ENCODE data around the gene PTCD3. TPM values are rescaled to one million over a fixed set of nuclear protein-coding genes. Genes with fewer than 3 reads are reported as not detected.

Gene PTCD3
- total and polyA plus RNA-seq, 2 of the 4 experiments (the other 2 are of a cell fraction) = 44.0 to 48.9 TPM

GRCh38 chr2:86068648-86069047 lies 37.4 kb upstream of the PTCD3 start:
- dilution Hi-C loops (cut with HindIII; ENCODE audit: low sequenced_read_pairs, unreplicated experiment) (no loop called here), intact Hi-C loops (cut with micrococcal nuclease) (no loop called here), in situ Hi-C loops (cut with MboI; ENCODE audit: low sequenced_read_pairs) (no loop called here)
- H4K91ac ChIP-seq (ENCODE audit: insufficient read depth, low read depth, low read length) = no peak overlapping the region
- no peaks in the 10 kb centered on the region; the same call in 1 of the 2 replicates for H3K9me1 ChIP-seq (ENCODE audit: insufficient read depth, low read length)
- no peaks in the 10 kb centered on the region for H4K20me1 ChIP-seq (ENCODE audit: insufficient read depth, low read length)
- no peak overlapping the region for H3K27ac ChIP-seq (ENCODE audit: insufficient read depth, low read length)
- no CpG with 5 or more reads among the region's 5 CpGs for WGBS, 2 experiments (ENCODE audit: extremely low coverage in 2 of 2, insufficient read length in 1 of 2)
- no peak for TF ChIP-seq MAFK (IDR thresholded peaks at IDR 0.05; ENCODE audit: low read depth, low read length)
- no peak for TF ChIP-seq ELK1 (IDR thresholded peaks at IDR 0.05; ENCODE audit: borderline replicate concordance, low read depth, low read length)
- TF ChIP-seq RFX5 (IDR thresholded peaks at IDR 0.05; ENCODE audit: low read depth, low read length) = no peak
- TF ChIP-seq CHD1 (IDR thresholded peaks at IDR 0.05; ENCODE audit: low read depth, low read length) = no peak
- no peak for TF ChIP-seq RCOR1 (IDR thresholded peaks at IDR 0.05; ENCODE audit: insufficient replicate concordance, low read length)
- no peak for TF ChIP-seq NFE2L2 (IDR thresholded peaks at IDR 0.05; ENCODE audit: low read depth, low read length)
- TF ChIP-seq CEBPB (IDR thresholded peaks at IDR 0.05; ENCODE audit: low read depth, low read length) = no peak
- no peak for TF ChIP-seq CTCF (conservative IDR thresholded peaks at IDR 0.05; ENCODE audit: low read depth, low read length)
- no peak for TF ChIP-seq RAD21 (IDR thresholded peaks at IDR 0.05; ENCODE audit: low read length)
- TF ChIP-seq USF2 (IDR thresholded peaks at IDR 0.05; ENCODE audit: low read depth, low read length) = no peak
- no peak for TF ChIP-seq POLR2A (IDR thresholded peaks at IDR 0.05; ENCODE audit: low read depth, low read length)
- H2AK5ac ChIP-seq (ENCODE audit: low read depth, low read length) = no peak overlapping the region
- no peak for ATAC-seq (ENCODE audit: low read depth)
- H2BK20ac ChIP-seq (ENCODE audit: low read depth, low read length) = no peak overlapping the region
- H3K79me1 ChIP-seq (ENCODE audit: low read depth in 1 of 2, low read length in 2 of 2) = peaks cover 3 to 21% of the 10 kb centered on the region in 2 experiments; a peak in 3 of 4 replicates
- no peak overlapping the region for H2BK5ac ChIP-seq (ENCODE audit: low read depth, low read length, poor library complexity, severe bottlenecking)
- H3K9ac ChIP-seq (ENCODE audit: low read depth, low read length) = no peak overlapping the region
- no peak overlapping the region for H2AFZ ChIP-seq (replicated peaks; ENCODE audit: low read length, poor library complexity)
- no peak overlapping the region for H3K4ac ChIP-seq (ENCODE audit: low read depth, low read length)
- no peak overlapping the region for H2BK15ac ChIP-seq (ENCODE audit: low read depth, low read length)
- no peak overlapping the region for H2AK9ac ChIP-seq (replicated peaks; ENCODE audit: low read depth, low read length, poor library complexity)
- no peak for DNase-seq
- POLR2A ChIA-PET (ENCODE audit: unreplicated experiment) = no interaction called here
- peaks cover 3% of the 10 kb centered on the region; the same call in 1 of the 2 replicates for H3K4me1 ChIP-seq (ENCODE audit: control insufficient read depth, insufficient read depth, low read length)
- H3K4me2 ChIP-seq (ENCODE audit: low read depth, low read length) = no peak overlapping the region
- H3K14ac ChIP-seq (replicated peaks; ENCODE audit: low read depth, low read length) = no peak overlapping the region
- no TSS peak for BruUV-seq (replicated peaks)
- peaks cover 40% of the 10 kb centered on the region for H3K36me3 ChIP-seq (ENCODE audit: control insufficient read depth, insufficient read depth, low read length)
- no peak overlapping the region for H4K5ac ChIP-seq (ENCODE audit: low read depth, low read length)
- H3K4me3 ChIP-seq (ENCODE audit: insufficient read depth, low read depth, low read length) = no peak overlapping the region
- H3K9me3 ChIP-seq (ENCODE audit: control insufficient read depth, insufficient read depth, low read length) = no peaks in the 10 kb centered on the region
- H4K8ac ChIP-seq (ENCODE audit: low read depth in 2 of 2, low read length in 2 of 2) = no peak overlapping the region
- CTCF ChIA-PET = interaction anchor here (2.2 kb wide), 1 partner anchor 241 kb away, joined by 7 read pairs; no protein-coding TSS in a partner anchor
- no peak overlapping the region for H3K56ac ChIP-seq (ENCODE audit: extremely low read depth, insufficient read depth, low read length)
- no peaks in the 10 kb centered on the region for H3K27me3 ChIP-seq (ENCODE audit: control insufficient read depth, insufficient read depth, low read length)
- H3K18ac ChIP-seq (ENCODE audit: low read depth, low read length) = no peak overlapping the region
- H2BK120ac ChIP-seq (ENCODE audit: low read depth, low read length) = no peak overlapping the region
- H3K23ac ChIP-seq (ENCODE audit: low read depth, low read length) = no peak overlapping the region
